ENCODE results near the gene SFN.
A peak's percentile ranks its signal among the peaks of the same experiment; 100 is the strongest.
"Not testable (repeated sequence)": the region's sequence is repeated elsewhere in the genome, so short reads cannot be mapped to it uniquely, and the experiment has no call there.

SFN gene

GRCh38 chr1:26839339-26839722, 23.6 kb upstream of the SFN start:
- no peak for DNase-seq (ENCODE audit: low spot score)

- peak; percentile 6 for DNase-seq (ENCODE audit: low spot score)
These were observed 23.2 kb upstream of the SFN start for GRCh38 chr1:26839779-26840178.

- DNase-seq (ENCODE audit: low spot score), result no peak
These were observed 18.3 kb upstream of the SFN start for GRCh38 chr1:26844424-26845196.

- DNase-seq (ENCODE audit: low spot score), result not testable (repeated sequence)
These were observed 15.1 kb upstream of the SFN start for GRCh38 chr1:26847826-26848225.

- DNase-seq (ENCODE audit: low spot score), result no peak
These were observed 14.4 kb upstream of the SFN start for GRCh38 chr1:26848499-26848898.

- DNase-seq (ENCODE audit: low spot score), result no peak
These were observed 13.8 kb upstream of the SFN start for GRCh38 chr1:26848941-26849774.

- no peak for DNase-seq (ENCODE audit: low spot score)
These were observed 11.8 kb upstream of the SFN start for GRCh38 chr1:26851106-26851684.

GRCh38 chr1:26852701-26853100, 10.2 kb upstream of the SFN start:
- DNase-seq (ENCODE audit: low spot score), result peak; percentile 24

GRCh38 chr1:26853156-26853555, 9.8 kb upstream of the SFN start:
- peak; percentile 86 for DNase-seq (ENCODE audit: low spot score)

GRCh38 chr1:26853600-26853999, 9.3 kb upstream of the SFN start:
- DNase-seq (ENCODE audit: low spot score), result no peak

- DNase-seq (ENCODE audit: low spot score), result peak; percentile 18
These were observed 8.0 kb upstream of the SFN start for GRCh38 chr1:26854906-26855305.

GRCh38 chr1:26855636-26856035, 7.3 kb upstream of the SFN start:
- no peak for DNase-seq (ENCODE audit: low spot score)

- DNase-seq (ENCODE audit: low spot score), result peak; percentile 10
These were observed 6.8 kb upstream of the SFN start for GRCh38 chr1:26856181-26856580.

GRCh38 chr1:26856604-26857469, 6.1 kb upstream of the SFN start:
- DNase-seq (ENCODE audit: low spot score), result peak; percentile 10

- DNase-seq (ENCODE audit: low spot score), result peak; percentile 5
These were observed 5.4 kb upstream of the SFN start for GRCh38 chr1:26857473-26858060.

- no peak for DNase-seq (ENCODE audit: low spot score)
These were observed 4.8 kb upstream of the SFN start for GRCh38 chr1:26858160-26858559.

GRCh38 chr1:26858891-26859640, 3.9 kb upstream of the SFN start:
- DNase-seq (ENCODE audit: low spot score), result no peak

- no peak for DNase-seq (ENCODE audit: low spot score)
These were observed 1.7 kb upstream of the SFN start for GRCh38 chr1:26861286-26861701.

GRCh38 chr1:26861889-26862378, 1.0 kb upstream of the SFN start:
- no peak for DNase-seq (ENCODE audit: low spot score)

GRCh38 chr1:26863685-26864077, 732 bp downstream of the SFN start:
- no peak for DNase-seq (ENCODE audit: low spot score)

Data from D341Med (cell line).